ENCODE results near the gene NXNL1.
"Not testable (repeated sequence)": the region's sequence is repeated elsewhere in the genome, so short reads cannot be mapped to it uniquely, and the experiment has no call there.

The NXNL1 gene

DNA sequence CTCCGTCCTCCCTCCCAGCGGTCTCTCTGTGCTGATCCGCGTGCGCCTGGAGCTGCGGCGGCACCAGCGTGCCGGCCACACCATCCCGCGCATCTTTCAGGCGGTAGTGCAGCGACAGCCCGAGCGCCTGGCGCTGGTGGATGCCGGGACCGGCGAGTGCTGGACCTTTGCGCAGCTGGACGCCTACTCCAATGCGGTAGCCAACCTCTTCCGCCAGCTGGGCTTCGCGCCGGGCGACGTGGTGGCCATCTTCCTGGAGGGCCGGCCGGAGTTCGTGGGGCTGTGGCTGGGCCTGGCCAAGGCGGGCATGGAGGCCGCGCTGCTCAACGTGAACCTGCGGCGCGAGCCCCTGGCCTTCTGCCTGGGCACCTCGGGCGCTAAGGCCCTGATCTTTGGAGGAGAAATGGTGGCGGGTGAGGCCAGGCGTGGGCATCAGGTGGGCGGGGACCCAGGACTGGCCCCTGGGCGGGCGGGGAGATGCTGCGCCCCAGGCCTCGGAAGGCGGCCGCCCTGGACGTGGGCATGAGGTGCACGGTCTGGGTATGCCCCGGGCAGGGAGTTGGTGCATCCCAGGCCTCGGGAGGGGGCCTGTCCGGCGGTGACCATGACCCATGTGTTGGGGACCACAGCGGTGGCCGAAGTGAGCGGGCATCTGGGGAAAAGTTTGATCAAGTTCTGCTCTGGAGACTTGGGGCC, 26.0 kb upstream of the NXNL1 start:
- DNase-seq (ENCODE audit: low read depth) = no peak

GRCh38 chr19:17484520-17485185, 23.9 kb upstream of the NXNL1 start:
- no peak for DNase-seq (ENCODE audit: low read depth)

DNA sequence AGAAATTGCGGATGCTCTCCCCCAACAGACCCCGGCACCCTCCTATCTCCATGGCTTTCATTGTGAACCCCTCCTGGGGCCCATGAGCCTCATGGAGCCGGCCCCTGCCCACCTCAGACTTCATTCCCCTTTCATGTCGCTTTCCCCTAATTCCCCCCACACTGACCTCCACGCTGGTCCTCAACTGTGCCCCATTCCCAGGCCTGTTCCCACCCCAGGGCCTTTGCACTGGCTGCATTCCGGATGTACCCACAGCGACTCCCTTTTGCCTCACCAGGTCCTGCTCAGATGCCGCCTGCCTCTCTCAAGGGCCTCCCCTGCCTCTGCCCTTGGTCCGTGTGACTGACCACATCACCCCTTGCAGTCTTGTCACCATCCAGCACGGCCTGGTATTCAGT, 22.9 kb upstream of the NXNL1 start:
- no peak for DNase-seq (ENCODE audit: low read depth)

DNA sequence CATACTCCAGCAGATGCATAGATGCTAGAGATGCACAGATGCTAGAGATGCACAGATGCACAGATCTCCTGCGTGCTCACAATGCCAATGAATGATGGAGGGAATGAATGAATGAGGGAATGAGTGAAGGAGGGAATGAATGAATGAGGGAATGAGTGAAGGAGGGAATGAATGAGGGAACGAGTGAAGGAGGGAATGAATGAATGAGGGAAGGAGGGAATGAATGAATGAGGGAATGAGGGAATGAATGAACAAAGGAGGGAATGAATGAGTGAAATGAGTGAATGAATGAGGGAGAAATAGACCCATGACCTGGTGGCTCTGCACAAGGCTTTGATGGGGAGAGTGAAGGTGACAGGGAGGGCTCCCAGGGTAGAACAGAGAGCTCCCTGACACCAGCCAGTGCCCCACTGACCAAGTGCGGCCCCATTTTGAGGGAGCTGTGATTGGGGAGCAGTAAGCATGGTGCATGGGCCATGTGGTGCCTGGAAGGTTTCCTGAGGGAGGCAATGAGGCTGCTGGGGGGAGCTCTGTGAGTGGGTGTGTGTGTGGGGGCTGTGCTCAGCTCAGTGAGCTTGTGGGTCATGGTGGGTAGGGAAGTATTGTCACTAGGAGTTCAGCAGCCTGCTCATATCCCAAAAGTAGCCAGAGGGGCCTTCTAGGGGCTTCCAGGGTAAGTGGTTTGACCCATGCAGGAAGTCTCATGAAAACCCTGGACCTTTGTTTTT, 22.3 kb upstream of the NXNL1 start:
- DNase-seq (ENCODE audit: low read depth) = no peak

DNA sequence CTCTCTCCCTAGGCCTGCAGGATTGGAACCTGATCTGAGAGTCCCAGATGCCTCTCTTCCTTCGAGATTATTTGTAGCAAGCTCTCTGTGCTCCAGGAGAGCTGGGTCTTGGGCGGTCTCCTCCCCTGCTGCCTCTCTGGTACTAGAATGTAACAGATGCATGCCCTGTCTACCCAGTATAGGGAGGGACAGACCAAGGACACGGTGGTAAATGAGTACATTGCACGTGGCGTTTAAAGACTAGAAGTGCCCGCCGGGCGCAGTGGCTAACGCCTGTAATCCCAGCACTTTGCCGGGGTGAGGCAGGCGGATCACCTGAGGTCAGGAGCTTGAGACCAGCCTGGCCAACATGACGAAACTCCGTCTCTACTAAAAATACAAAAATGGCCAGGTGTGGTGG, 21.3 kb upstream of the NXNL1 start:
- DNase-seq (ENCODE audit: low read depth) = no peak

- DNase-seq (ENCODE audit: low read depth) = peak; percentile 76
These were observed 18.6 kb upstream of the NXNL1 start for GRCh38 chr19:17479325-17479791.

- DNase-seq (ENCODE audit: low read depth) = peak; percentile 53
These were observed 14.9 kb upstream of the NXNL1 start for GRCh38 chr19:17475541-17476115.

DNA sequence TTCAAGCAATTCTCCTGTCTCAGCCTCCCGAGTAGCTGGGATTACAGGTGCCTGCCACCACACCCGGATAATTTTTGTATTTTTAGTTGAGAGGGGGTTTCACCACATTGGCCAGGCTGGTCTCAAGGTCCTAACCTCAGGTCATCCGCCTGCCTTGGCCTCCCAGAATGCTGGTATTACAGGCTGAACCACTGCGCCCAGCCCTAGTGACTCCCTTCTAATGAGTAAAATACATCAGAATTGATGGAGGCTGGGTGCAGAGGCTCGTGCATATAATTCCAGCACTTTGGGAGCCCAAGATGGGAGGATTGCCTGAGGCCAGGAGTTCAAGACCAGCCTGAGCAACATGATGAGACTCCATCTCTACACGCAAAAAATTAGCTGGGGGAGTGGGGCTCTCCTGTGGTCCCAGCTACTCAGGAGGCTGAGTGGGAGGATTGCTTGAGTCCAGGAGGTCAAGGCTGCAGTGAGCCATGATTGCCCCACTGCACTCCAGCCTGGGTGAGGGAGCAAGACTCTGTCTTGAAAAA, 14.3 kb upstream of the NXNL1 start:
- not testable (repeated sequence) for DNase-seq (ENCODE audit: low read depth)

- peak; percentile 90 for DNase-seq (ENCODE audit: low read depth)
These were observed 12.3 kb upstream of the NXNL1 start for GRCh38 chr19:17473041-17473440.

- DNase-seq (ENCODE audit: low read depth) = no peak
These were observed 10.8 kb upstream of the NXNL1 start for GRCh38 chr19:17471410-17472125.

DNA sequence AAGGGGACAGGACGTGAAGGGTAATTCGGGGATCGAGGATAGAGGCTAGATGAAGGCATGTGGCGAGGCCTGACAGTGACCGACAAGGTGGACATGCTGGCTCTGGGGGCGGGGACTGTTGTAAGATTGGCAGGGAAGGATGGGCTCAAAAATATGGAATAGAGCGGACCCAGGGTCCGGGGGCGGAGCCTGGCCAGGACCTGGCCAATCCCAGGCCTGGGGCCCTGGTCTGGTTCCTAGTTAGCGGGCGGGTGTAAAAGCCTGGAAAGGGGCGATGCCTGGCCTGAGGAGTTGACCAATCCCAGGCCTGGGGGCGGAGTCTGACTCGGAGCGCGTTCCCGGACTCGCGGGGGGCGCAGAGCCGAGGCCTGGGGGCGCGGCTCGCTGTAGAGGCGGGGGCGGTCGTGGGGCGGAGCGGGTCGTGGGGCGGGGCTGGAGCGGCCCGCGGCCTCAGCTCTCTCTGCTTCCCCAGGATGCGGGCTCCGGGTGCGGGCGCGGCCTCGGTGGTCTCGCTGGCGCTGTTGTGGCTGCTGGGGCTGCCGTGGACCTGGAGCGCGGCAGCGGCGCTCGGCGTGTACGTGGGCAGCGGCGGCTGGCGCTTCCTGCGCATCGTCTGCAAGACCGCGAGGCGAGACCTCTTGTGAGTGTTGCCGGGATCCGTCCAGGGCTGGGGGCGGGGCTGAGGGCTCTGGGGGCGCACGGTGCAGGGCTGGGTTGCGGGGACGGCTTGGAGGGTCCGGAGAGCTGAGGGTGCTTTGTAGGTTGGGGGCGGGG, 9.5 kb upstream of the NXNL1 start, which contains the start of gene SLC27A1:
Gene SLC27A1 (plus strand): TSS at position 457 of the 774 bp plus-strand sequence. CDS start 17 bp downstream, at position 474.
- DNase-seq (ENCODE audit: low read depth) = peak; percentile 99

DNA sequence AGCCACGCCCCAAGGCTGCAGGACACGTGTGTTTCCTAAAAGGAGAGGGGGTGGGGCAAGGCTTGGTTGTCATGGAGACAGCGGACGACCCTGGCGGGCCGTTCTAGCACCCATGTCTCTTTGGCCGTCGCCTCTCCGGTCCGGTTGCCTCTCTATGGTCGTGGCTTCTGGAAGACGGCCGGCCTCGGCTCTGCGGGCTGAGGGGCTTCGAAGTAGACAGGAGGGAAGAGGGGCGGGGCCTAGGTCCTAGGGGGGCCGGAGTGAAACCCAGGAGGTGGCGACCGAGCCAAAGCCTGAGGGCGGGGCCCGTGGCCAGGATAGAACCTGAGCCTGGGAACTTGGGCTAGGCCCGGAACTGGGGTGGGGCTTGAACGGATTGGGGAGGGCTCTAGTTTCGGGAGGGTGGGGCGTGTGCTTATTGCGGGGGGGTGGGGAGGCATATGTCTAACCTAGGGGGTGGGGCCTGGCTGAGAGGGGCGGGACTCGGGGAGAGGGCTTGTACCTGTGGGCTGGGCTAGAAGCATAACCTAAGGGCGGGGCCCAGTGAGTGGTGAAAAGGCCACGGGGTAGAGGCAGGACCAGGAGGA, 8.8 kb upstream of the NXNL1 start:
- DNase-seq (ENCODE audit: low read depth) = peak; percentile 94

DNA sequence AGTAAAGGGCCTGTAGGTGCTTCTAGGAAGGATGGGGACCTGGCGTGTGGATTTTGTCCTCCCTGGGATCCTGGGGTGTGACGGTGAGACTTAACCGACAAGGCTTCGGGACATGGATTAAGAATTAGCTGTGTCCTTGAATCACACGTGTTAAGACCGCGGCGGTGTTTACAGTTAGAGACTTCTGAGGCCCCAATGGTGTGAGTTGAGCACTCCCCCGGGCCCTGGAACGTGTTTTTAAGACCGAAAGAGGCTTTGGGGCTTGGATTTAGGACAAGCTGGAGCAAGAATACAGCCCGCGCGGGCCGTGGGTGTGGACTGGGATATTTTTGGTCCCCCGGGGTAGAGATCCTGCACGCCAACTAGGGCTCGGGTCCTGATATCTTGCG, 8.4 kb upstream of the NXNL1 start:
- peak; percentile 36 for DNase-seq (ENCODE audit: low read depth)

DNA sequence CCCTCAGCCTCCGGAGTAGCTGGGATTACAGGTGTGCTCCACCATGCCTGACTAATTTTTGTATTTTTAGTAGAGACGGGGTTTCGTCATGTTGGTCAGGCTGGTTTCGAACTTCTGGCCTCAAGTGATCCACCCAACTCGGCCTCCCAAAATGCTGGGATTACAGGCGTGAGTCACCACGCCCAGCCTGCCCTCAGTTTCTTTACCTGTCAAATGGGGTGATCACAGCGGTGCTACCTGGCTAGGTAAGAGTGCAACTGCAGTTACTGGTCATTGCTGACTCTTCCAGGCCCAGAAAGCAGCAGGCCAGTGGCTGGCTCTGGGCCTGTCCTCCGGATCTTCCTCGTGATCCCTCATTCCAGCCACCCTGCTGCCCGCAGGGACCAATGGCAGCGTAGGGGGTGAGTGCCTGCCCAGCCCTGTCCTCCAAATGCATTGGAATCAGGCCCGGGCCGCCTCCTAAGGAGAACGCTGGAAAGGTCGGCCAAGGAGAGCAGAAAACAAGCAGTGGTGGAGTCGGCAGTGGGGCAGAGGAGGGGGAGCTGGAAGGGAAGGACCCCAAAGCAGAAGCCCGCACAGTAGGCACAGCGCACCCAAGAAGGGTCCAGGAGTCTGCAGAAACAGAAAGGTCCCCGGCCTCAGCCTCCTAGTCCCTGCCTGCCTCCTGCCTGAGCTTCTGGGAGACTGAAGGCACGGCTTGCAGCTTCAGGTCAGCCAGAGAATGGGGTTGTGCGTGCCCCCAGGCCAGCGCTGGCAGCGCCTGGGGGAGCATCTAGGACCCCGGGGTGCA, 7.8 kb upstream of the NXNL1 start:
- DNase-seq (ENCODE audit: low read depth) = no peak

- no peak for DNase-seq (ENCODE audit: low read depth)
These were observed 7.0 kb upstream of the NXNL1 start for GRCh38 chr19:17467471-17468301.

DNA sequence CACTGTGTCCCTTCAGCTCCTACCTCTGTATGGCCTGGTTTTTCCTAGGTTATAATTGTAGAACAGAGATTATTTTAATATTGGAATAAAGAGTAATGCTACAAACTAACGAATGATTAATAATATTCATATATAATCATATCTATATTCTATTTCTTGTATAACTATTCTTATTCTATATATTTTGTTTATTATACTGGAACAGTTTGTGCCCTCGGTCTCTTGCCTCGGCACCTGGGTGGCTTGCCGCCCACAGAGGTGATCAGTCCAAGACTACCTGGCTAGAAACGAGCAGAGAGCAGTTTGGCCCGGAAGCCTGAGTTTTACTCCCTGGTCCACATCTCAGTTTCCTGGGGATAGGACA, 5.7 kb upstream of the NXNL1 start:
- no peak for DNase-seq (ENCODE audit: low read depth)

GRCh38 chr19:17458970-17459369, 1.8 kb downstream of the NXNL1 start:
- DNase-seq (ENCODE audit: low read depth) = no peak

- DNase-seq (ENCODE audit: low read depth) = no peak
These were observed 3.1 kb downstream of the NXNL1 start for GRCh38 chr19:17457616-17458015.

- no peak for DNase-seq (ENCODE audit: low read depth)
These were observed 4.6 kb downstream of the NXNL1 start for GRCh38 chr19:17456127-17456526.
